AG20443 (cell line): ENCODE data around the gene CMTM1.
"Not testable (repeated sequence)": the region's sequence is repeated elsewhere in the genome, so short reads cannot be mapped to it uniquely, and the experiment has no call there.

Experiments
- DNase-seq: peaks from one replicate; pipeline ENCODE4 v3.0.0; 2012; ENCODE audit warnings: low spot score, mixed read lengths

Gene CMTM1

DNA sequence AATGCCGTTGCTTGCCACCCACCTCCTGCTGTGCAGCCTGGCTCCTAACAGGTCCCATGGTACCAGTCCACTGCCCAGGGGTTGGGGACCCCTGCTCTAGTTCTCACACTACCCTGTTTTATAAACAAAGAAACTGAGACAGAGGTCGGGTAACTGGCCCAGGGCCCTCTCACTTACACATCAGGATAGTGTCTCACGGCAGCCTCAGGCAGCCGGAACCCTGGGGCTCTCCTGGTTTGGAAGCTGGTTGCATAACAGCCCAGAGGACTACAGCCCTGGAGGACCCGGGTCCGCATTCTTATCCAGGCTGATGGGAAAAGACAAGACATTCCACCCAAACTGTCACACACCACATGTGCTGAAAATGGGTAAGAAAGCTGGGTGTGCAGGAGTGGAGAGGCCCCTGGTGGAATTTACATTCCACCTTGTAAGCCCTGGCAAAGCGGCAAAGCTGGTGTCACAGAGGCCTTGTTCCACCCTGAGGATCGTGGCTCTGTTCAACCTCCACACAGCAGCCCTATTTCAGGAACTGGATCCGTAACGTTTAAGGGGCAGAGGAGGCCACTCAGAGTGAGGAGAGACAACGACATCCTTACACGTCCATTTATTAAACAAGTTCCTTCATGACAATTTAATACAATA is 48.0 kb downstream of the CMTM1 start:
- no peak for DNase-seq

DNA sequence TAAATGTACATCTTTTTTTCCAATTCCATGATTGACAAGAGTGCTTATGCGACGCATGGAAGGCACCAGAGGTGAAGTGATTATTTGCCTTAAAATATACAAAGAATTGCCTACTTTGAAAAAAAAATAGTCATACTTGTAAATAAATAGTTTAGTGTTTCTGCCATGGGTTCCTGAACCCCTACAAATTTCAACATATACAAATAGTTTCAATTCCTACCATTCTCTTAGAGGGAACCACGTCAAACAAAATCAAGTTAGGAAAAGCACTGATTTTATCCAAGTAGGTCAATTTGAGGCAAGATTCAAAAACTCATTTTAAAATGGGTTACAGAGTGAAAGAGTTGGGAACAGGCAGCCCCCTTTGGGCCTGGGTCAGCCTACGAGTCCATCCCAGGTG is 49.9 kb downstream of the CMTM1 start:
- DNase-seq: no peak

DNA sequence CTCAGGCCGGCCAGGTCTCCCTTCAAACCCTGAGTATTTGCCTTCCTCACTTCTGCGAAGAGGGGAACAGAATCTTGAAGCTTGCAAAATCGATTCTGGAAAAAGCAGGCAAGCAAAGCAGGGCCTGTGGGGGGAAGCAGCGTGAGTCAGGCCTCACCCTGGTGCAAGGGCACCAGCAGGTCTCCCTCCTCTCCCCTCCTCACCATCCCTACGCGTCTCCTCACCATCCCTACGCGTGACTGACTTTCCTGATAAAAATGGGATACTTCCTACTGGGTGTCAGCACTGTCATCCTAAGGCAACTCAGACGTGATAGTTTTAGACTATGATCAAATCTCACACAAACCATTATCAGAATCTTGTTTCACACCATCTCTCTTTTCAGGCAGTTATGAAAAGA is 50.4 kb downstream of the CMTM1 start:
- no peak for DNase-seq

DNA sequence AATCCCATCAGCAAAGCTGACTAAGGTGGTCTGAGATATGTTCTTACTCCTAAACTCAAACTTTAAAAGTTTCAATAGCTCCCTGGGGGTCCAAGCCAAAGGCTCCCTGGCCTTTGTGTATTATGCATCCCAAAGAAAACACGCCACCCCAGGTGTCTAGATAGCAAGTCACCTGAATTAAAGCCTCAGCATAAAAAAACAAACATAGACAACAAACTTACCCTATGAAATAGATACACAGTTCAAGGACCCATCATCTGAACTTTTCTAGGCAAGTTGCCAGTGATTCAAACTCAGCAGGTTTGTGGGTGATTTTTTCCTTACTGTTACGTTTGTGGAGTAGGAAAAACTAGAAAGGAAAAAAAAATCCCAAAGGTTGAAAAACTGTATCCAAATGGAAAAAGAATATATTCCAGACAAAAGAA is 50.8 kb downstream of the CMTM1 start:
- no peak for DNase-seq

DNA sequence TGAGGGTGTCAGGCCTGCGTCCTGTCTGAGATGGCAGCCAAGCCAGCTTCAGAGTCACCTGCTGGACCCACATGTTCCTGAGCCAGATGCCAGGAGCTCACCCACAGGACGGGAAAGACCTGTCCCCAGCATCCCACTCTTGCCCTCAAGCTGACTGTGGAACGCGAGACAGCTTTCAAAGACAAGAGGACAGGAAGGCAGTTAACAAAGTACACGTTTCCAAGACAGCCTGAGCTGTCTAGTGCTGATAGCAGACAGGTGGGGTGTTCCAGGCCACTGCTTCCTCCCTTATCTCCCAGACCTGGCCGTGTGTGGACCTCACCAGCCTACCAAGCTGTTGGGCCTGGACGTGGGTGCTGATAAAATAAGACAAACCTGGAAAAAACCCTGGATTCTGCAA is 51.5 kb downstream of the CMTM1 start:
- no peak for DNase-seq

GRCh38 chr16:66618588-66619375 is 52.5 kb downstream of the CMTM1 start:
- peak; percentile 91 for DNase-seq

- DNase-seq: peak; percentile 48
Observed at GRCh38 chr16:66619534-66620428, 53.5 kb downstream of the CMTM1 start.

DNA sequence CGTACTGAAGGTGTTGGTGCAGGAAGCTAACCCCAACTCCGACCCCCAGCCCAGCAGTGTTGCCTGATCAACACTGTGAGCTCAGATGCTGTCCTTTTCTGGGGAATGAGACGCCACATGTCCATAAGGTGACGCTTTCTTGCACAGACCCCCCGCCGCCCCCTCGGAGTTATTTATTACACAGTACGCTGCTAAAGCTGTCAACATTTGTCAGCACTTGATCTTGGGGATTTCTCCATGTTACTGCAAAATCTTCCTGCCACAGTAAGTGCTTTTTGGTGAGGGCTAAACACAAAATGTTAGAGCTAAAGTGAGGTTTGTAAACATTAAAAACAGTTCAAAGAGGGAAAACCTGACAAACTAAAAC is 54.2 kb downstream of the CMTM1 start:
- DNase-seq: no peak

- no peak for DNase-seq
Observed at GRCh38 chr16:66621973-66622372, 55.7 kb downstream of the CMTM1 start.

- no peak for DNase-seq
Observed at GRCh38 chr16:66622863-66623262, 56.6 kb downstream of the CMTM1 start.

DNA sequence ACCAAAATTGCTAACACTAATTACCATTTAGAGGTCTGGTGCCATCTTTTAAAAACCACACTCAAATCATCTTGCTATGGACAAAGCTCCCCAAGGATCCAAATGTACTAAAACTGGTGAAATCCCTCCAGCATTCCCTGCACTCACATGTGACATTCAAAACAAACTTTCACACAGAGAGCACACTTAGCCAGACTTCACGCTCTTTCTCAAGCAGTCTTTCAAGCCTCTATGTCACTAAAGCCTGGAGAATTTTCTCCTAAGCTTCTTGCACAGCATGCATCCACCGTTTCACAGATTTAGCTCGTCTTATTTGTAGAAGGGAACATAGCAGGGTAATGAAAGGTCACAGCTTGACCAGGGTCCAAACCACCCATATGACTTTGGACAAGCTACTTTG is 57.5 kb downstream of the CMTM1 start:
- no peak for DNase-seq

DNA sequence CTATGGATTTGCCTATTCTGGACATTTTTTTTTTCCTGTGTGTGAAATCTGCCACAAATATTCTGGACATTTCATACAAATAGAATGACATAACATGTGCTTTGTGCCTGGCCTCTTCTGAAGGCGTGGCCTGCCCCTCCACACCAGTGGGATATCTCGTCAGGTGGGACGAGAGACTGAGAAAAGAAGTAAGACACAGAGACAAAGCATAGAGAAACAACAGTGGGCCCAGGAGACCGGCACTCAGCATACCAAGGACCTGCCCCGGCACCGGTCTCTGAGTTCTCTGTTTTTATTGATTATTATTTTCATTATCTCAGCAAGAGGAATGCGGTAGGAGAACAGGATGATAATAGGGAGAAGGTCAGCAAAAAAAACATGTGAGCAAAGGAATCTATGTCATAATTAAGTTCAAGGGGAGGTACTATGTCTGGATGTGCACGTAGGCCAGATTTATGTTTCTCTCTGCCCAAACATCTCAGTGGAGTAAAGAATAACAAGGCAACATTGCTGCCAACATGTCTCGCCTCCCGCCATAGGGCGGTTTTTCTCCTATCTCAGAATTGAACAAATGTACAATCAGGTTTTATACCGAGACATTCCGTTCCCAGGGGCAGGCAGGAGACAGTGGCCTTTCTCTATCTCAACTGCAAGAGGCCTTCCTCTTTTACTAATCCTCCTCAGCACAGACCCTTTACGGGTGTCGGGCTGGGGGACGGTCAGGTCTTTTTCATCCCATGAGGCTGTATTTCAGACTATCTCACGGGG is 61.6 kb downstream of the CMTM1 start:
- DNase-seq: not testable (repeated sequence)
